GM18499 (cell line): ENCODE data around the gene SPAG7.
A peak's percentile ranks its signal among the peaks of the same experiment; 100 is the strongest.

Experiments used
- ATAC-seq: cut with Tn5 transposase; IDR thresholded peaks from one replicate; pipeline ENCODE4 v1.9.1; 2021; ENCODE audit warnings: moderate number of reproducible peaks; ENCODE audit not compliant: insufficient read depth, unreplicated experiment

Gene SPAG7

DNA sequence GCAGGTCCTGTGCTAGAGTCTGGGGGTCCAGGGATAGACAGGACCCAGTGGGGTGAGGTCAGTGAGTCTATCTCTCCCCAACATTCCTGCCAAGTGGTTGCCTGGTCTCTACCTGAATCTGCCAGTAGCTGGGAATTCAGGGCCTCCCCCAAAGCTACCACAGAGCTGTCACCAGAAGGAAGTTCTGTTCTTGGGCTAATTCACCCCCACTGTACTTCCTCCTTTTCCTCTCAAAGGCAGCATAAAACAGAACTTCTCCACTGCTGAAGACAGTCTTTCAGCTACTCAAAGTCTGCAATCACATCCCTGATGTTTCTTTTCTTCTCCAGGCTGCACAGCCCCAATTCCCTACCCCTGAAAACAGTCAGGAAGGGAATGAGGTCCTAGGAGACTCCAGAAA, 11.1 kb upstream of the SPAG7 start:
- no peak for ATAC-seq

DNA sequence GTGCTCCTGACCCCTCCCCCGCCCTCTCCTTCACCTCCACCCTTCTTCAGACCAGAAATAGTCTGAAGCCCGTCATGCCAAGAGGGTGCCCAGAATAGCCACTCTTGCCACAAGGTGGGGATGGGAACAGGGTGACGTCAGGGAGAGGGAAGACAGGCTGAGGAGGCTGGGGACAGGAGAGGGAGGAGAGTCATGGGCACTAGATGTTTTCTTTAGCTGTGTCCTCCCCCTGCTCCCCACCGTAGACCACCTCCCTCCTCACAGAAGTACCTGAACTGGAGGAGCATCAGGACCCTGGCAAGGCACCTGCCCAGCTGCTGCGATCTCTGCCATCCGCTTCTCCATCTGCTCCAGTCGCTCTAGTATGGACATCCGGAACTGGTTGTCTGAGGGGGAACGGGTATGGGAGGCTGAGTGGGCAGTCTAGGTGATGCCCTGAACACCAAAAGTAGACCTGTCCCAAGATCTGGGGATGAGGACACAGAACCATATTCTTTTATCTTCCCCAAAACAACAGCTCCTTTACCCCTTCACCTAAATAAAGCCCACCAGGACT, 6.6 kb upstream of the SPAG7 start:
- no peak for ATAC-seq

DNA sequence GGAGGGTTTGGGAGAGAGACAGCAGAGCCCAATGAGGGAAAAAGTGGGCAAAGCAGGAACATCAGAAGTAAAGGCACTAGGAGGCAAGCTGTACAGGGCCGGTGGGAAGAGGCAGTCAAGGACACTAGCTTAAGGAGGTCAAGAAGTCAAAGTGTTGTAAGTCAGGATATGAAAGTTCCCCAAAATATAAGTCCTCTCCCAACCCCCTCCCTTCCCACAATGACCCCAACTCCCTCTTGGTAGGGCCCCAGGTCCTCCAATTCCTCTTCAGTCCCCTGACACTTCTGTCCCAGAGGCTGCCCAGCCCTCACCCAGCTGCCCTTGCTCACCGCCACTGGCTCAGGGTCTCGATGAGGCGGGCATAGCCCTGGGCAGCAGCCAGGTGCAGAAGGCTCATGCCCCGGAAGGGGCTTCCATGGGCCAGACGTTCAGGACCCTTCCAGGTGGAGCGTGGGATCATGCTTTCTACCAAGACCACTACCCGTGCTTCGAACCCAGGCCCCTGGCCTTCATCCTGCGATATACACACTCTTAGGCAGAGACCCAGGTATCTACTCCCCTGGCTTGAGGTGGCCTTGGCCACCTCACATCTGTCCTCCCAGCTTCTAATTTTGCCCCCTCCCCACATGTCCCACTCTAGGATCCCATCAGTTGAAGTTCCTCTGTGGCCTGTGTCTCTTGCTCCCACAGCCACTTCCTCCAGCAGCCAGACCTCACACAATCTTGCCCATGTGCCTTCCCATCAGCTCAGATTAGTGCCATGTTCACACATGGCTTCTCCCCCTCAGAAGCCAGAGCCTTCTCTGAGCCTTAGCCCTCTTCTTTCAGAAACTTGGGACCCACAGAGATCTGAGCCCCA, 5.9 kb upstream of the SPAG7 start:
- ATAC-seq, result no peak

DNA sequence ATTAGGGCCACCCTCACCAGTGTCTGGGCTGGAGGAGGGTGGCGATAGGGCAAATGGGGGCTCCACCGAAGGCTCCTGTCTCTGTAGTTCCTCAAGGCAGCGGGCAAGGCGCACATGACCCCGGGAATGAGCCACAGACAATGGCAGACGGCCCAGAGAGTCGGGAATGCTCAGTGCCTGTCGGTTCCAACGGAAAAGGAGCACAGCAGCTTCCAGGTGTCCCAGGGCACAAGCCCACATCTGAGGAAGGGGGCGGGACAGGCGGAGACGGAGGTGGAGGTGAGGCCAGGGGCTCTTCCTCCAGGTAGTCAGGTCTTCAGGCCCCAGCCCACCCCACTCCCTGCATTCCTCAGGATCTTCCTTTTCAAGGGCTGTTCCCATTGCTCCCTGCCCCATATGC, 5.1 kb upstream of the SPAG7 start:
- no peak for ATAC-seq

DNA sequence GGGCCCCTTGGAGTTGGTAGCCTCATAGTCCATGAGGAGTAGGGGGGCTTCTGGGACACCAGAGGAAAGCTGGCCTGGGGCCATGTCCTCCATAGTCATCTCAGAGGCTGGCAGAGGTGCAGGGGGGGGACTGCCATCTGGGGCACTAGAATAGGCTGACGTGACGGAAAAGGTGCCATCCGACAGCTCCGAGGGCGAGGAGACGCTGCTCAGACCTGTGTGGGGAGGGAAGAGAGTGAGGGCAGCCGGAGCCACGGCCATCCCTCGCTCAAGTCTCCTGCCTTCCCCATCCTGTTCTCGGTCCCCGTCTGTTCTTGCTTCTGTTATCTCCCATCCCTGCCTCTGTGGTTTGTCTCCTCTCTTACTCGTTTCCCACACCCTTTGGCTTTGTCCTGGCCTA, 4.7 kb upstream of the SPAG7 start:
- ATAC-seq, result no peak

DNA sequence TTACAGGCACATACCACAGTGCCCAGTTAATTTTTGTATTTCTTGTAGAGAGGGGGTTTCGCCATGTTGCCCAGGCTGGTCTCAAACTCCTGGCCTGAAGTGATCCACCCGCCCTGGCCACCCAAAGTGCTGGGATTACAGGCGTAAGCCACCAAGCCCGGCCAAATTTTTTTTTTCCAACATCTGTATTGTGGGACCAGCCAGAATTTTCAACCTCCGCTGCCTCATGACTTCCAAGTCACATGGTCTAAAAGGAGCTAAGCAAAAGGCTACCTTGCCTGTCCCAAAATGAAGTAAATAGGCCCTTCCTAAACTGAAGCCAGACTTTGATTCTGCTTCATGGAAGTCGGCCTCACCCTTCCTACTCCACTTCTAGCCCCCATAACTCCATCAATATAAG, 4.2 kb upstream of the SPAG7 start:
- ATAC-seq, result no peak

DNA sequence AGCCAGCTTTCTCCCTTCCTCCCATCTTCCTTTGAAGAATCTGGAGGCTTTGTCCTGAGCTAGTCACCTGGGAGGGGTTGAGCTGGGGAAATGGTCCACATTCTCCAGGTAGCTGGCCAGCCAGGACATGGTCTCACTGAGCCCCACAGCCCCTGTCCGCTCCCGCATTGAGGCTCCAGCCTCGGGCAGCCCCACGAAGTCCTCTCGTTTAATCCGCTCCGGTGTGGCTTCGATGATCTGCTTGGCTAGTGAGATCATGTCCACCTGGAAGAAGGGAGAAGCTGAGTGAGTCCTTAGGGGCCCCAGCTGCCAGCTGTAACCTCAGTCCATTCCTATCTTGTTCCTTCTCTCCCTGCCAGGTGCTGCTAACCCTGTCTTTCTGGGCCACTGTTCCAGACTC, 2.7 kb upstream of the SPAG7 start:
- no peak for ATAC-seq

DNA sequence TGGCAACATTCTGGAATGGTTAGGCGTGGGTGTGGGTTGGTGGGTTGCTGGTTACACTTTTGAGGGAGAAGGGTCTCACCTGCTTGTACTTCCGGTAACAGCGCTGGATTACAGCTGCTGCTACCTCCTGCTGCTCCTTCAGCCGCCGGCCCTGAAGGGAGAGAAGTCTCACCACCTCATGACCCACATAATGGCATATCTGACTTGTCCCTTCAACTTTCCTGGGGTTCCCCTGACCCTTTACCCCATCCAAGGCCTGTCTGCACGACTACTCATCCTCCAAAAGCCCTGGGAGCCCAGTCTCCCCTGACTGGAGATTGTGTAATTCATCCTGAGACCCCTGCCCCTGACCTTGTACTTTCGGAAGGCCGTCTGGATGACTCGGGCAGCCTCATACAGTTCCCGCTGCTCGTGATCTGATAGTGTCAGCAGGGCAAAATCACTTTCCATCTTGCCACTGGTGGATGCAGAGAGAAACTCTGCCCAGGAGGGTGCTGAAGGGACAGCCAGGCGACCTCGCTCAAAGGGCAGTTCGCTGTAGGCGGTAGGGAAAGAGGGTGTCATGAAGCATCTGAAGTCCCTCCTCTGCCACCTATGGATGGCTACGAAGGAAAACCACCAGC, 2.0 kb upstream of the SPAG7 start:
- no peak for ATAC-seq

DNA sequence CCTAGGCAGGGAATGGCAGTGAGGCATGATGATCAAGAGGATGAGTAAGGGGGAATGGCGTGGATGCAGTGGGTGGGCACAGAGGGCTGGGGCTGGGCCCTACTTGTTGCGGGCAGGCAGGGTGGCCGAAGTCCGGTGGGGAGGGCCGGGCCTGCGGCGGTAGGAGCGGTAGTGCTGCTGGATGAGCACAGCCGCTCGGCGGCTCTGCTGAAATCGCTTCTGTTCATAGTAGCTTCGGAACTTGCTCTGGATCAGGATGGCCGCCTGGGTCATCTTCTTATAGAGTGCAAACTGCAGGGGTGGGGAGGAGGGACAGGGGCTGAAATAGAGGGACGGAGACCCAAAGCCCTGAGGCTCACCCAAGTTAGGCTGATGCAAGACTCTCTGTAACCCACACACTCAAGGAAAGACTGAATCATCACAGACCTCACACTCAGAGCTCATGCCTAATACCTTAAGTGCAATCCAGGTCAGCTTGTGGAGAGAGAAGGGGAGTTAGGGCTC, 1.5 kb upstream of the SPAG7 start:
- ATAC-seq, result no peak

DNA sequence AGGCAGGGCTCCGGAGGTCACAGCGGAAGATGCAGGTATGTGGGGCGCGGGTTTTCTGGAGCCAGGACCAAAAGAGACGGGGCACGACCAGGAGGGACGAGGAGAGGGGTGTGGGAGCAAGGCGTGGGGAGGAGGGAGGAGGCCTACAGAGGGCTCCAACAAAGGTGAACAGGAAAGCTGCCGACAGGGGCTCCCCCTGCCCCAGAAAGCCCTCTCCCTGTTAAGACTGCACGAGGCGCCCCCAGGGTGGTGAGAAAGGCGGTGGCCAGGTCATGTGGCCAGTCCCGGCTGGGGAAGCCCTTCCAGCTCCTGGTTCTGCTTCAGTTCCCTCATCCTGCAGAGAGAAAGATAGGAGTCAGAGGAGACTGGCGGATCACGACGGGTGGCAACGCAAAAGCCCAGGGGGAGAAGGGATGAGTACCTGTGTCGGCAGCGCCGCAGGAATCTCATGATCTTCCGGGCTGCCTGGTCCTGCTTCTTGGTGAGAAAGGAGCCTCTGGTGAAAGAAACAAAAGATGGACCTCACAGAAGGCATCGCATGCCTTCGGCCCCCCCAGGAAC, 949 bp upstream of the SPAG7 start:
- ATAC-seq, result no peak

DNA sequence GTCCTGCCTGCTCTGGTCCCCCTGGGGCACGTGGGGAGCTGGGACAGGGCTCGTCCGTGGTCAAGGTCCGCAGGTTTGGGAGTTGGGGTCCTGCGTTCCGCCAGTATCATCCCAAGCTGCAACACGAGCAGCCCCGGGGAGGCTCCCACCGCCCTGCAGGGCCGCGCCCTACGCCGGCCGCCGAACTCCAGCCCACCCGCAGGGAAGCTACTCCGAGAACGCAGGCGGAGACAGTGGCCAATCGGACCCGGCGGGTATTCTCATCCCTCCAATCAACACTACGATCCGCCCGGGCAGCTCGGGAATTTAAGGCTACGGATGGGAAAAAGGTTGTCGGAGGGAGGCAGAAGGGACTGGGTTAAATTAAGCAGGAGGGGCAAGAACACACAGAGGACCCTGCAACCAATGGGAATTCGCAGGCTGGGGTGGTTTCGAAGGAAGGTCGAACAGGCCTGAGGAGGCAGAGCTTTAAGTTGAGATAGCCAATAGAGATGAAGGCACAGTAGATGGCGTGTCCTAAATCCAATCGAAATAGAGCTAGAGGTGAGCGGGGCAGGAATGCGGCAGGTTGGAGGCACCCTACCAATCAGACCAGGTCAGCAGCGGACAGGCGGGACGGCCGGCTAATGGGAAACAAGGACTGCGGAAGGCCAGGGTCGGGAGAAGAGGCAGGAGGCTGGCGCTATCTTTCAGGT, 626 bp downstream of the SPAG7 start:
- ATAC-seq, result peak; percentile 59

DNA sequence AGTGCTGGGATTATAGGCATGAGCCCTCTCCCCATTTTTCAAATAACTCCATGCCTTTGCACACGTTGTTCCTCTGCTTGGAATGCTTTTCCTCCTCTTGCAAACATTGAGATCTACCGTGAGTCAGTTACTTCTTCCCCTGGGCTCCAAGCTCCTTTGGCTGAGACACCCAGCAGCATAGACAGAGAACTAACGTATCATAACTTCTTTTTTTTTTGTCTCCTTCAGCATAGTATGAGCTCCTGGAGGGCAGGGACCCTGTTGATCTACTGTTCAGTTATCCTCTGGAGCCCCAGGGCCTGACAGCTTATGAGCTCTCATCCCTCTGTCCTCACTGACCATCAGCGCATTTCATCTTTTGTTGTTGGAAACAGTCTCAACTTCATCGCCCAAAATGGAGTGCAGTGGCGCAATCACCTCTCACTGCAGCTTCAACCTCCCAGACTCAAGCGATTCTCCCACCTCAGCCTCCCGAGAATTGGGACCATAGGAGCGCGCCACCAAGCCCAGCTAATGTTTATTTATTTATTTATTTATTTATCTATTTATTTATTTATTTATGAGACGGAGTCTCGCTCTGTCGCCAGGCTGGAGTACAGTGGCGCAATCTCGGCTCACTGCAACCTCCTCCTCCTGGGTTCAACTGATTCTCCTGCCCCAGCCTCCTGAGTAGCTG, 2.2 kb downstream of the SPAG7 start:
- ATAC-seq, result no peak

DNA sequence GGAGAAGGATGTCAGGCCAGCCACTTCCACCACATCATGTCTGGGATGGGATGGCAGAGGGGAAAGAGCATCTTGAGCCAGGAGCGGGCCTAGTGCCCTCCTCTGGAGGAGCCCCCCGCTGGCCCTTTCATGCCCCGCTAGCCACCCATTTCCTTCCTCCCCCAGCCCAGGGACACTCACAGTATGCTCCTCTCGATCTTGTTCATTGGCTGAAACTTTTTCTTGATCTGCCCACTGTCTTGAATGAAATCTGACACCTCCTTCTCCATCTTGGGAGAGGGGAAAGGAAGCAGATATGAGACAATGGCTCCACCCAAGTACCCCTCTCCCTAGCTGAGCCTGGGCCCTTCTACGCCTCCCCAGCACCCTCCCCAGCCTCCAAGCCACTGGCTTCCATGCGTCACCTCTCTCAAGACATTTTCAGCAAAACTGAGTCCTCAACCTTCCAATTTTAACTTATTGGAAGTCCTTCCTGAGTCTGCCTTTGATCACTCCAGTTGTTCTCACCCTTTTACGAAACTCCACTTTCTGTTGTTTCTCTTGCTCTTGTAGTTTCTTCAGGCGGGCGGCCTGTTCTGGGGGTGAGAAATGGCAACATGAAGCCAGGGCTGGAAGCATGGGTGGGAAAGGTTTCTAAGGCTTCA, 7.2 kb downstream of the SPAG7 start:
- ATAC-seq, result no peak

DNA sequence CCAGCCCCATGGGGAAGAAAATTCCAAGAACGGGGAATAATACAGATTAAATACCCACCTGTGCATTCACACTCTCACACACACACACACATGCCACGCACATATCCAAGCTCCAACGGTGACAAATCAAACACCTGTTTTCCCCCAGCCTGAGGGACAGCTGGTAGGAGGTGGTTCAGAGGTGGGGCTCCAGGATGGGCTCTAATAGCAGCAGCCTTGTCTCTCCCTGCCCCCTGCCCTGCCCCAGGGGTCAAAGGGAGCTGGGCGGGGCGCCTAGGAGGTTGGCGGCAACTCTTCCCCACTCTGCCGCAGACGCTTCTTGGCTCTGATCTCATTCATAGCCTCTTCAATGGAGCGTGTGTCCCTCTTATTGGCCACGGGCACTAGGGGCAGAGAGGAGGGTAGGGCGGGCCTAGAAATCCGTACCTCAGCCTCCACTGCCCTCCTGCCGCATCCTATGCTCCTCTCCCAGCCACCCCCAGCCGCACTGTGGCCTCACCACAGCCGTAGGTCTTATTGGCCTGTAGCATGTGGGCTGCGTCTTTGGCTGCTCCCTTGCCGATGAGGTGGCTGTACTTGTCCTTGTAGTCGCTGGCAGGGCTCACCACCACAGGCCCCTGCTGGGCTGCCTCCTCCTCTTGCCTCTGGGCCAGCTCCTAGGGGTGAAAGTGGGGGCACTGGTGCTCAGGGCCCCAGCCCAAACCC, 8.2 kb downstream of the SPAG7 start:
- ATAC-seq, result no peak

DNA sequence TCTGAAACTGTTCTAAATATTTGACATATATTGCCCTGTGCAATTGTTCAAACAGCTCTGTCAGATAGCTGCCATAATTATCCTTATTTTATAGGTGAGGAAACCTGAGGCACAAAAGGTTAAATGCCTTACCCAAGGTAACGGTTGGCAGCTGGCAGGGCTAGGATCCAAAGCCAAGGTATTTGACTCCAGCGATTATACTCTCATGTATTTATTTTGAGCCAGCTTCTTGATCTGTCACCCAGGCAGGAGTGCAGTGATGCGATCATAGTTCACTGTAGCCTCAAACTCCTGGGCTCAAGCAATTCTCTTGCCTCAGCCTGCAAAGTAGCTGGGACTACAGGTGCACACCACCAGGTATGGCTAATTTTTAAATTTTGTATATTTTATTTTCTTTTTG, 9.5 kb downstream of the SPAG7 start:
- no peak for ATAC-seq

DNA sequence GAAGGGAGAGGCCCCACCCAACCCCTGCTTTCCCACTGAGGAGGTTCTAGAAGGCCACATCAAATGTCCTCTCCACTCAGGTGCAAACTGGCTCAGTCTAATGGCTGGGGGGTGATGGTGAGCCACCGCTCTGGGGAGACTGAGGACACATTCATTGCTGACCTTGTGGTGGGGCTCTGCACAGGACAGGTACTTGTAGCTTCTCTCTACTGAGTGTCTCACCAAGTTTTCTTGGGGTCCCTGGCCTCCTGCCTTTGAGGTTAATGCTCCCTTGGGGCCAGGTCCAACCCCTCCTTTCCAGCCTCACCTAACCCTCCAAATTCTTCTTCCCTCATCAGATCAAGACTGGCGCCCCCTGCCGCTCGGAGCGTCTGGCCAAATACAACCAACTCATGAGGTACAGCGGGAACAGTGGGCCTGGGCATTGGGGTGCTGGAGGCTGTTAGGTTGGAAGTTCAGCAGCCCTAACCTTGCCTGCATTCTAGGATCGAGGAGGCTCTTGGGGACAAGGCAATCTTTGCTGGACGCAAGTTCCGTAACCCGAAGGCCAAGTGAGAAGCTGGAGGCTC, 11.0 kb downstream of the SPAG7 start:
- ATAC-seq, result no peak

DNA sequence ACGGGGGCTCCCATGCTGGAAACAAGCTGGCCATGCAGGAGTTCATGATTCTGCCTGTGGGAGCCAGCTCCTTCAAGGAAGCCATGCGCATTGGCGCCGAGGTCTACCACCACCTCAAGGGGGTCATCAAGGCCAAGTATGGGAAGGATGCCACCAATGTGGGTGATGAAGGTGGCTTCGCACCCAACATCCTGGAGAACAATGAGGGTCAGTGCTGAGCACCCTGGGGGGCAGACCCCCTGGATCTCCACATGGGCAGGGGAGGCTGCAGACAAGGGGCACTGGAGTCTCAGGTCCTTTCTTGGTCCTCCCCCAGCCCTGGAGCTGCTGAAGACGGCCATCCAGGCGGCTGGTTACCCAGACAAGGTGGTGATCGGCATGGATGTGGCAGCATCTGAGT, 12.5 kb downstream of the SPAG7 start:
- no peak for ATAC-seq

DNA sequence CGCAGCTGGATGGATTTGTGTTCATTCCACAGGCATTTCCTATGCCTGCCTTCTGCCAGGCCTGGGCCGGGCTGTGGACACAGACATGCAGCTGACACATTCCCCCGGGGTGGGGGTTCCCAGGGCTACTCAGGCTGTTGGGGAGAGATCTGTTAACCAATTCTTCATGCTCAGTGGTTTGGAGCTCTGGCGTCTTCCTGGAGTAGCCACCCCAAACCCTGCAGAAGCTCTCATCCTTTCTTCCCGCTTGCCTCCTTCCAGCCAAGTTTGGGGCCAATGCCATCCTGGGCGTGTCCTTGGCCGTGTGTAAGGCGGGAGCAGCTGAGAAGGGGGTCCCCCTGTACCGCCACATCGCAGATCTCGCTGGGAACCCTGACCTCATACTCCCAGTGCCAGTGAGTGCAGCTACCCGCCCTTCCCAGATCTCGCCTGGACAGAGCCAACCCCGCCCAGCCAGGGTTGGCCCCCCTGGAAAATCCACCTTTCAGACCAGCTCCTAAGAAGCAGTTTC, 14.1 kb downstream of the SPAG7 start:
- ATAC-seq, result no peak

DNA sequence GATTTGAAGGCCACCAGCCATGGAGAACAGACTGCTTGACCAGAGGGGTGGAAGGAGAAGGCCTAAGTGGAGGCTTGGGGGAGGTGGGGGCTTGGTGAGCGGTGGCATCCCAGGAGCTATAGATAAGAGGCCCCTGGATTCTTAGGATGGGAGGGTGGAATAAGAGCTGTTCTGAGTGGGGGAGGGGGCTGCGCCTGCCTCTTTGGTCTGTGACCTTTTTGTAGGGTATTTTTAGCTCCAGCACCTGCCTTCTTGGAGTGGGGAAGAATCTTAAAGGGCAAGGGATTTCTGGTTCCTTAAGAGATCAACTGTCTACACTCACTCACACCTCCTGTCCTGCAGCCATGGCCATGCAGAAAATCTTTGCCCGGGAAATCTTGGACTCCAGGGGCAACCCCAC, 16.1 kb downstream of the SPAG7 start:
- no peak for ATAC-seq
